Endothelial cell of umbilical vein (primary cell): ENCODE measurements around the gene MBIP. TPM values are rescaled to one million over a fixed set of nuclear protein-coding genes. Genes with fewer than 3 reads are reported as not detected.

Source experiments
- BruUV-seq: library from RNA; stranded (reverse); fragments of 400-500 nt; replicated peaks from 2 replicates; lab custom pipeline; 2021; lab: Mats Ljungman, UMichigan
- CTCF ChIA-PET: fragments of 300-600, 350-600 bp; sonication (Branson Sonifier 250); formaldehyde crosslinking; loops from one replicate; lab custom pipeline; 2021; ENCODE audit warnings: antibody characterized with exemption, inconsistent platforms; lab: Charles Lee
- POLR2A ChIA-PET: fragments of 300-600, 350-600 bp; sonication (Branson Sonifier 250); formaldehyde crosslinking; loops from one replicate; lab custom pipeline; 2021; ENCODE audit warnings: antibody characterized with exemption, inconsistent platforms; lab: Charles Lee
- DNase-seq: peaks from one replicate; pipeline ENCODE4 v3.0.0-alpha.2; 2011; ENCODE audit warnings: low read depth, low spot score
- FAIRE-seq: peaks from 2 replicates; lab custom pipeline; 2011; peaks lifted over from hg19 to GRCh38; lab: Jason Lieb, UNC
- H2AFZ ChIP-seq: 2 replicates; pipeline ENCODE4 v1.6.0; 2012; ENCODE audit warnings: low read depth, low read length, control low read depth, inconsistent platforms
- H3K27ac ChIP-seq: 2 replicates; pipeline ENCODE4 v1.5.1; 2011; ENCODE audit warnings: low read depth, mild to moderate bottlenecking, control low read depth, low read length, moderate library complexity; ENCODE audit not compliant: insufficient read depth
- H3K27me3 ChIP-seq, 2 experiments: 2 replicates each; pipeline versions ENCODE4 v1.6.0 to v1.6.1; 2011; ENCODE audit warnings: low read length in 2 of 2, mixed read lengths in 1 of 2; ENCODE audit not compliant: control insufficient read depth in 2 of 2, insufficient read depth in 2 of 2
- H3K36me3 ChIP-seq, 2 experiments: 2 replicates in 1 of 2; 3 replicates in 1 of 2; pipeline ENCODE4 v1.5.1; 2011; ENCODE audit warnings: low read length in 2 of 2, mild to moderate bottlenecking in 1 of 2, moderate library complexity in 1 of 2; ENCODE audit not compliant: control insufficient read depth in 2 of 2, insufficient read depth in 2 of 2; ENCODE audit errors: extremely low read depth in 1 of 2
- H3K4me1 ChIP-seq: 3 replicates; pipeline ENCODE4 v1.5.1; 2011; ENCODE audit warnings: mild to moderate bottlenecking, low read length; ENCODE audit not compliant: control insufficient read depth, insufficient read depth; ENCODE audit errors: extremely low read depth
- H3K4me2 ChIP-seq: 2 replicates; pipeline ENCODE4 v1.6.1; 2011; ENCODE audit warnings: low read length, control low read depth, mixed read lengths; ENCODE audit not compliant: insufficient read depth
- H3K4me3 ChIP-seq, 3 experiments: fragments of 200-600 bp in 1 of 3; sonication (generic), shearing (Covaris generic) in 1 of 3; replicated peaks in 1 of 3; 2 replicates each; pipeline ENCODE4 v1.5.1; 2011 to 2016; ENCODE audit warnings: control low read depth in 3 of 3, low read length in 3 of 3, mild to moderate bottlenecking in 2 of 3, inconsistent platforms in 1 of 3, low read depth in 1 of 3, moderate library complexity in 1 of 3; ENCODE audit not compliant: insufficient read depth in 1 of 3
- H3K79me2 ChIP-seq: 2 replicates; pipeline ENCODE4 v1.6.0; 2012; ENCODE audit warnings: low read length, inconsistent platforms; ENCODE audit not compliant: control insufficient read depth, insufficient read depth
- H3K9ac ChIP-seq: replicated peaks from 2 replicates; pipeline ENCODE3; 2011; ENCODE audit warnings: low read length, control low read depth; ENCODE audit not compliant: insufficient read depth; ENCODE audit errors: extremely low read depth
- H3K9me1 ChIP-seq: replicated peaks from 3 replicates; pipeline ENCODE4 v1.6.0; 2011; ENCODE audit warnings: mild to moderate bottlenecking, low read length; ENCODE audit not compliant: control insufficient read depth, insufficient read depth; ENCODE audit errors: extremely low read depth
- H3K9me3 ChIP-seq: replicated peaks from 2 replicates; pipeline ENCODE4 v1.5.1; 2012; ENCODE audit warnings: low read length, inconsistent platforms; ENCODE audit not compliant: control insufficient read depth, insufficient read depth
- H4K20me1 ChIP-seq: replicated peaks from 2 replicates; pipeline ENCODE3; 2011; ENCODE audit warnings: mild to moderate bottlenecking, low read length; ENCODE audit not compliant: control insufficient read depth, insufficient read depth; ENCODE audit errors: extremely low read depth
- CTCF ChIP-seq, 2 donors: IDR thresholded peaks; 1 replicate in 1 of 2; 2 replicates in 1 of 2; pipeline ENCODE4 v1.5.1; 2011; ENCODE audit warnings: low read length in 2 of 2, mild to moderate bottlenecking in 2 of 2, moderate library complexity in 2 of 2, control low read depth in 1 of 2, inconsistent platforms in 1 of 2, low read depth in 1 of 2; ENCODE audit not compliant: insufficient read depth in 1 of 2; ENCODE audit errors: extremely low read depth in 1 of 2
- EZH2 ChIP-seq: IDR thresholded peaks from 2 replicates; pipeline ENCODE4 v1.6.1; 2012; ENCODE audit warnings: borderline replicate concordance, low read depth, mild to moderate bottlenecking, moderate library complexity, low read length, inconsistent platforms; ENCODE audit not compliant: severe bottlenecking
- FOS ChIP-seq: IDR thresholded peaks from 2 replicates; pipeline ENCODE4 v1.6.1; 2011; ENCODE audit warnings: mild to moderate bottlenecking, low read length, moderate library complexity, borderline replicate concordance; ENCODE audit not compliant: insufficient read depth
- GATA2 ChIP-seq: IDR thresholded peaks from 2 replicates; pipeline ENCODE4 v1.7.0; 2011; ENCODE audit warnings: low read depth, mild to moderate bottlenecking, moderate library complexity, mixed read lengths, low read length; ENCODE audit not compliant: insufficient read length, insufficient read depth
- JUN ChIP-seq: IDR thresholded peaks from 2 replicates; pipeline ENCODE4 v1.6.1; 2011; ENCODE audit warnings: borderline replicate concordance, low read depth; ENCODE audit not compliant: insufficient read length, insufficient read depth
- MAX ChIP-seq: IDR thresholded peaks from 2 replicates; pipeline ENCODE4 v1.6.1; 2011; ENCODE audit not compliant: insufficient read depth, insufficient read length
- MYC ChIP-seq: IDR thresholded peaks from one replicate; pipeline ENCODE4 v1.6.1; 2011; ENCODE audit warnings: mild to moderate bottlenecking, low read depth, low read length
- POLR2A ChIP-seq: IDR thresholded peaks from 2 replicates; pipeline ENCODE4 v1.6.1; 2012; ENCODE audit warnings: low read depth, mild to moderate bottlenecking, control low read depth, low read length
- POLR2AphosphoS5 ChIP-seq: IDR thresholded peaks from 2 replicates; pipeline ENCODE4 v1.6.1; 2012; ENCODE audit warnings: low read depth, mild to moderate bottlenecking, control low read depth, low read length, moderate library complexity; ENCODE audit not compliant: insufficient read depth
- dilution Hi-C: fragments of 300-500 bp; cut with MboI; formaldehyde crosslinking; loops from one replicate; pipeline ENCODE4 v1.15.0; 2019; ENCODE audit warnings: low sequenced_read_pairs; ENCODE audit not compliant: extremely low pct_ligation_motif_present
- intact Hi-C: fragments of 100-400 bp; cut with micrococcal nuclease; formaldehyde crosslinking; loops from one replicate; pipeline ENCODE4 v1.10.0; 2022
- polyA plus RNA-seq, 4 experiments: library from polyadenylated mRNA; depleted of rRNA in 3 of 4; stranded (reverse) in 3 of 4; unstranded in 1 of 4; fragments of >200 nt; gene quantifications; 2 replicates each; pipeline versions ENCODE4 v1.2.1 to v1.2.3, GENCODE V29; 2011 to 2012; ENCODE audit warnings: missing spikeins in 1 of 4
- total RNA-seq: library from RNA; stranded (reverse); gene quantifications from 2 replicates; pipeline ENCODE4 v1.2.3, GENCODE V29; 2021

Gene MBIP
- total and polyA plus RNA-seq, 2 donors (not counting 3 experiments of a cell fraction or from before 2014, with no cell fraction given) = 8.8 to 14.5 TPM

GRCh38 chr14:36304895-36305294 is 15.5 kb downstream of the MBIP start:
- no TSS peak for BruUV-seq
- Histone ChIP-seq H3K4me1 (peaks cover 9% of the 10 kb centered on the region), H2AFZ (no peak overlapping the region), H3K27me3 (no peaks in the 10 kb centered on the region), H3K9ac (no peak overlapping the region), H4K20me1 (no peaks in the 10 kb centered on the region), H3K36me3 (peaks cover 3 to 7% of the 10 kb centered on the region in 2 experiments), H3K4me2 (no peak overlapping the region), H3K9me1 (no peaks in the 10 kb centered on the region), H3K4me3 (no peak overlapping the region), H3K79me2 (no peaks in the 10 kb centered on the region), H3K9me3 (no peaks in the 10 kb centered on the region), H3K27ac (no peak overlapping the region)
- intact Hi-C loops = no loop called here
- TF ChIP-seq EZH2 (no peak), POLR2A (no peak), JUN (no peak), MYC (no peak), GATA2 (no peak), CTCF (IDR thresholded peaks at IDR 0.05; ENCODE audit: extremely low read depth in 1 of 2, insufficient read depth in 1 of 2, low read depth in 1 of 2, low read length in 2 of 2) (no peak), FOS (no peak), MAX (no peak), POLR2AphosphoS5 (no peak)
- POLR2A ChIA-PET = no interaction called here
- CTCF ChIA-PET = no interaction called here
- dilution Hi-C loops = no loop called here
- no peak for DNase-seq
- no peak for FAIRE-seq
